Measurements from ENCODE around the gene RAP1GAP2.

The RAP1GAP2 gene

GRCh38 chr17:3008336-3009288 is 212.4 kb downstream of the RAP1GAP2 start:
- Histone ChIP-seq H3K27me3 (replicated peaks) (no peaks in the 10 kb centered on the region), H3K36me3 (replicated peaks) (no peaks in the 10 kb centered on the region), H3K27ac (no peak overlapping the region), H3K4me3 (ENCODE audit: low read depth, low read length) (no peak overlapping the region)
- in situ Hi-C loops (cut with HindIII; ENCODE audit: low pct_ligation_motif_present, low sequenced_read_pairs), result no loop called here
- TF ChIP-seq, protein P1, sequence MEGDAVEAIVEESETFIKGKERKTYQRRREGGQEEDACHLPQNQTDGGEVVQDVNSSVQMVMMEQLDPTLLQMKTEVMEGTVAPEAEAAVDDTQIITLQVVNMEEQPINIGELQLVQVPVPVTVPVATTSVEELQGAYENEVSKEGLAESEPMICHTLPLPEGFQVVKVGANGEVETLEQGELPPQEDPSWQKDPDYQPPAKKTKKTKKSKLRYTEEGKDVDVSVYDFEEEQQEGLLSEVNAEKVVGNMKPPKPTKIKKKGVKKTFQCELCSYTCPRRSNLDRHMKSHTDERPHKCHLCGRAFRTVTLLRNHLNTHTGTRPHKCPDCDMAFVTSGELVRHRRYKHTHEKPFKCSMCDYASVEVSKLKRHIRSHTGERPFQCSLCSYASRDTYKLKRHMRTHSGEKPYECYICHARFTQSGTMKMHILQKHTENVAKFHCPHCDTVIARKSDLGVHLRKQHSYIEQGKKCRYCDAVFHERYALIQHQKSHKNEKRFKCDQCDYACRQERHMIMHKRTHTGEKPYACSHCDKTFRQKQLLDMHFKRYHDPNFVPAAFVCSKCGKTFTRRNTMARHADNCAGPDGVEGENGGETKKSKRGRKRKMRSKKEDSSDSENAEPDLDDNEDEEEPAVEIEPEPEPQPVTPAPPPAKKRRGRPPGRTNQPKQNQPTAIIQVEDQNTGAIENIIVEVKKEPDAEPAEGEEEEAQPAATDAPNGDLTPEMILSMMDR (IDR thresholded peaks at IDR 0.05; ENCODE audit: low read depth, low read length, missing control alignments), result no peak
- no peak for DNase-seq

GRCh38 chr17:3009411-3009920 is 213.2 kb downstream of the RAP1GAP2 start:
- Histone ChIP-seq H3K36me3 (replicated peaks) (no peaks in the 10 kb centered on the region), H3K27ac (no peak overlapping the region), H3K27me3 (replicated peaks) (no peaks in the 10 kb centered on the region), H3K4me3 (ENCODE audit: low read depth, low read length) (no peak overlapping the region)
- DNase-seq, result no peak
- TF ChIP-seq, protein P1 (IDR thresholded peaks at IDR 0.05; ENCODE audit: low read depth, low read length, missing control alignments), result no peak
- in situ Hi-C loops (cut with HindIII; ENCODE audit: low pct_ligation_motif_present, low sequenced_read_pairs), result no loop called here

GRCh38 chr17:3011891-3012290 is 215.7 kb downstream of the RAP1GAP2 start:
- in situ Hi-C loops (cut with HindIII; ENCODE audit: low pct_ligation_motif_present, low sequenced_read_pairs), result no loop called here
- no peaks in the 10 kb centered on the region for H3K36me3 ChIP-seq (replicated peaks)
- TF ChIP-seq, protein P1 (IDR thresholded peaks at IDR 0.05; ENCODE audit: low read depth, low read length, missing control alignments), result no peak

DNA sequence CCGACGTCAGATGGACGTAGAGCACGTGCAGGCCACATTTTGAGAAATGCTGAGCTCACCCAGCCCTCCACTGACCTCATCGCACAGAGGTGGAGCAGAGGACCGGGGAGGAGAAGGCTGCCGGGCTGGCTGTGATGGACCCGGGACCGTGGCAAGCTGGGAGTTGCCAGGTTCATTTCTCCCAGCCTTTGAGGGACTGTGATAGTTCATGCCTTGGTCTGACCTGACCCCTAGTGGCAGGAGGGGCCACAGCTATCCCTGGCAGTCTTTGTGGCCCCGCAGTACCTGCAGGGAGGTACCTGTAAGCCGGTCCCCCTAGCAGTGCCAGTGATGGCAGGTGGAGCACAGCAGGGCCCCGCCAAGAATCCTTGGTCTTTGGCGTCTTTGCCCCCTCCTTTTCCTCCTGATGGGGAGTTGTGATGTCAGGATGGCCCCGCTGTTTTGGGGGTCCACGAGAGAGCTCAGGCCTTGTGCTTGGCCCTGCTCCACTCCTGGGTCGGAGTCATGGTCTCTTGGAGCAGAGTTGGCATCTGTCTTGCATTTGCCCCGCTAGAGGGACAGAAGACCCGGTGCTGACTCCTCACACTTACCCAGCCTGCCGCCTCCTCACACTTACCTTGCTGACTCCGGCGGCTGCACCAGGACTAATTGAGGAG is 216.8 kb downstream of the RAP1GAP2 start:
- DNase-seq, result peak; percentile 14
- H3K27me3 ChIP-seq (replicated peaks), result no peaks in the 10 kb centered on the region
- no peak overlapping the region for H3K27ac ChIP-seq
- in situ Hi-C loops (cut with HindIII; ENCODE audit: low pct_ligation_motif_present, low sequenced_read_pairs), result no loop called here
- TF ChIP-seq, protein P1 (IDR thresholded peaks at IDR 0.05; ENCODE audit: low read depth, low read length, missing control alignments), result peak; percentile 86
- H3K36me3 ChIP-seq (replicated peaks), result no peaks in the 10 kb centered on the region
- H3K4me3 ChIP-seq (ENCODE audit: low read depth, low read length), result no peak overlapping the region

More at GRCh38 chr17:3011891-3012290, 215.7 kb downstream of the RAP1GAP2 start:
- no peak overlapping the region for H3K27ac ChIP-seq
- no peak for DNase-seq
- H3K27me3 ChIP-seq (replicated peaks), result no peaks in the 10 kb centered on the region
- no peak overlapping the region for H3K4me3 ChIP-seq (ENCODE audit: low read depth, low read length)

DNA sequence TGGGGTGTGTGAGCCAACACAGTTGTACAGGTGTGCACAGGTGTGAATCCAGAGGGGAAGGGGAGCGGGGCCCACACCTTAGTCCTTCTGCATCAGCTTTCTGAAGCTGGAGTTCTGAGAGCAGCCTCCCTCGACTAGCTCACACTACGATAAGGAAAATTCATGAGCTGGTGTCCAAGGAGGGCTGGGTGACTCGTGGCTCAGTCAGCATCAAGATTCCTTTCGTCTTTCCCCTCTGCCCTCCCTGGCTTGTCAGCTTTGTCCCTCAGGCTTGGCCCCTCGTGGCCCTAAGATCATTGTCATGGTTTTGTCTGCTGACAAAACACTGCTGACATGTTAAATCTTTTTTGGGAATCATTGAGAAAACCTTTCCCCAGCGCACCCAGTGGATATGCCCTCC is 219.7 kb downstream of the RAP1GAP2 start:
- H3K36me3 ChIP-seq (replicated peaks), result no peaks in the 10 kb centered on the region
- H3K27me3 ChIP-seq (replicated peaks), result no peaks in the 10 kb centered on the region
- TF ChIP-seq, protein P1 (IDR thresholded peaks at IDR 0.05; ENCODE audit: low read depth, low read length, missing control alignments), result no peak
- no peak overlapping the region for H3K27ac ChIP-seq
- DNase-seq, result peak; percentile 9
- in situ Hi-C loops (cut with HindIII; ENCODE audit: low pct_ligation_motif_present, low sequenced_read_pairs), result no loop called here
- H3K4me3 ChIP-seq (ENCODE audit: low read depth, low read length), result no peak overlapping the region
